PC-3 (cell line): ENCODE measurements around the gene PDE6C. TPM values are rescaled to one million over a fixed set of nuclear protein-coding genes. Genes with fewer than 3 reads are reported as not detected.
A peak's percentile ranks its signal among the peaks of the same experiment; 100 is the strongest.

Experiments
- ATAC-seq: fragments of 200-7000 bp; cut with Tn5 transposase; 2 replicates; pipeline ENCODE4 v1.9.1; 2020; ENCODE audit warnings: mild to moderate bottlenecking, moderate library complexity
- BruUV-seq: library from RNA; stranded (reverse); fragments of 400-500 nt; replicated peaks from 2 replicates; lab custom pipeline; 2021; lab: Mats Ljungman, UMichigan
- CTCF ChIA-PET: fragments of 300-600 bp; sonication (Branson Sonifier 250); formaldehyde crosslinking; loops from one replicate; lab custom pipeline; 2022; ENCODE audit warnings: antibody characterized with exemption; lab: Charles Lee
- POLR2A ChIA-PET: fragments of 300-600 bp; sonication (Branson Sonifier 250); formaldehyde crosslinking; loops from one replicate; lab custom pipeline; 2022; ENCODE audit warnings: antibody characterized with exemption; ENCODE audit not compliant: unreplicated experiment; lab: Charles Lee
- DNase-seq: peaks from one replicate; pipeline ENCODE4 v3.0.0-alpha.2; 2015
- H2AFZ ChIP-seq: fragments of 300-600 bp; sonication (generic); 2 replicates; pipeline ENCODE4 v1.6.0; 2016; ENCODE audit warnings: antibody characterized with exemption, low read length
- H3F3A ChIP-seq: fragments of 300-600 bp; sonication (generic); one replicate; pipeline ENCODE4 v1.6.0; 2017; ENCODE audit warnings: antibody characterized with exemption, low read length, control low read depth, mild to moderate bottlenecking; ENCODE audit not compliant: unreplicated experiment
- H3K27ac ChIP-seq: fragments of 300-600 bp; sonication (generic); 2 replicates; pipeline ENCODE4 v1.5.1; 2016; ENCODE audit warnings: mild to moderate bottlenecking, low read length
- H3K27me3 ChIP-seq: fragments of 300-600 bp; sonication (generic); 2 replicates; pipeline ENCODE4 v1.6.1; 2016; ENCODE audit warnings: low read length, mixed read lengths
- H3K36me3 ChIP-seq: fragments of 300-600 bp; sonication (generic); 2 replicates; pipeline ENCODE4 v1.6.1; 2016; ENCODE audit warnings: low read depth, mixed run types, low read length, mixed read lengths
- H3K4me1 ChIP-seq: fragments of 300-600 bp; sonication (generic); 2 replicates; pipeline ENCODE4 v1.5.1; 2016; ENCODE audit warnings: low read length; ENCODE audit not compliant: insufficient read depth
- H3K4me2 ChIP-seq: fragments of 300-600 bp; sonication (generic); 2 replicates; pipeline ENCODE4 v1.6.0; 2016; ENCODE audit warnings: low read length
- H3K4me3 ChIP-seq: fragments of 300-600 bp; sonication (generic); 2 replicates; pipeline ENCODE4 v1.5.1; 2016; ENCODE audit warnings: mild to moderate bottlenecking, low read length, mixed read lengths
- H3K79me2 ChIP-seq: fragments of 300-600 bp; sonication (generic); 2 replicates; pipeline ENCODE4 v1.6.1; 2017; ENCODE audit warnings: low read length, mixed read lengths
- H3K9ac ChIP-seq: fragments of 300-600 bp; sonication (generic); 2 replicates; pipeline ENCODE4 v1.6.0; 2016; ENCODE audit warnings: mild to moderate bottlenecking, low read length
- H3K9me2 ChIP-seq: fragments of 300-600 bp; sonication (generic); replicated peaks from 2 replicates; pipeline ENCODE4 v1.6.1; 2016; ENCODE audit warnings: mixed run types, low read length, mixed read lengths
- H3K9me3 ChIP-seq: fragments of 300-600 bp; sonication (generic); 2 replicates; pipeline ENCODE4 v1.6.1; 2016; ENCODE audit warnings: low read length, mixed read lengths
- H4K20me1 ChIP-seq: fragments of 300-600 bp; sonication (generic); 2 replicates; pipeline ENCODE4 v1.6.1; 2016; ENCODE audit warnings: low read length, mixed read lengths
- CTCF ChIP-seq: fragments of 300-600 bp; sonication (generic); conservative IDR thresholded peaks from 2 replicates; pipeline ENCODE4 v1.5.1; 2017; ENCODE audit warnings: antibody characterized with exemption, low read depth, mild to moderate bottlenecking, low read length
- EZH2 ChIP-seq: fragments of 300-600 bp; sonication (generic); IDR thresholded peaks from one replicate; pipeline ENCODE4 v1.6.1; 2017; ENCODE audit warnings: antibody characterized with exemption, mild to moderate bottlenecking, low read length; ENCODE audit not compliant: unreplicated experiment
- EZH2phosphoT487 ChIP-seq: fragments of 300-600 bp; sonication (generic); IDR thresholded peaks from 2 replicates; pipeline ENCODE4 v1.6.1; 2018; ENCODE audit warnings: mild to moderate bottlenecking, antibody characterized with exemption, low read length, borderline replicate concordance
- intact Hi-C: fragments of 100-400 bp; cut with micrococcal nuclease; formaldehyde crosslinking; loops from 2 replicates; pipeline ENCODE4 v1.9.0; 2023
- total RNA-seq: library from RNA; depleted of rRNA; stranded (reverse); fragments of >200 nt; gene quantifications from 2 replicates; pipeline ENCODE4 v1.2.3, GENCODE V29; 2014

PDE6C gene
- total RNA-seq, 1 experiment from 2014 or later, result not detected

GRCh38 chr10:93702210-93703001, 90.1 kb downstream of the PDE6C start, which contains the start of gene FRA10AC1:
Gene FRA10AC1 (minus strand): TSS chr10:93702592. CDS start chr10:93700106, 2,486 bp downstream.
- H4K20me1 ChIP-seq, result no peaks in the 10 kb centered on the region
- H3K27me3 ChIP-seq, result no peaks in the 10 kb centered on the region
- H3K4me2 ChIP-seq, result peak within 1 kb of the TSS; percentile 98
- intact Hi-C loops, result loop anchor here (1.0 kb wide), 1 partner anchor 114 kb away; no protein-coding TSS in a partner anchor
- POLR2A ChIA-PET, result interaction anchor here (0.6 to 1.5 kb wide), 3 partner anchors 113 to 648 kb away, joined by 4 to 12 read pairs (median 10); no protein-coding TSS in a partner anchor
- H3K9ac ChIP-seq, result peak within 1 kb of the TSS; percentile 81
- peaks cover 8% of the 10 kb centered on the region; the same call in 1 of the 2 replicates for H3K79me2 ChIP-seq
- no peaks in the 10 kb centered on the region for H3K9me3 ChIP-seq
- peaks cover 6% of the 10 kb centered on the region; the same call in 1 of the 2 replicates for H3K4me1 ChIP-seq
- BruUV-seq, result no TSS peak
- H3K36me3 ChIP-seq, result no peaks in the 10 kb centered on the region
- DNase-seq, result peak; percentile 80
- peak within 1 kb of the TSS; percentile 76 for H3K4me3 ChIP-seq
- no peaks in the 10 kb centered on the region for H3K9me2 ChIP-seq
- peak; percentile 60 for TF ChIP-seq CTCF
- TF ChIP-seq EZH2, result no peak
- no peak for TF ChIP-seq EZH2phosphoT487
- CTCF ChIA-PET, result interaction anchor here (0.6 to 1.2 kb wide), 3 partner anchors 43 to 113 kb away, joined by 3 to 8 read pairs (median 3); no protein-coding TSS in a partner anchor
- peak within 1 kb of the TSS; percentile 10; the same call in 1 of the 2 replicates for H3K27ac ChIP-seq
- peak; percentile 93 for ATAC-seq
- peaks cover 4% of the 10 kb centered on the region for H3F3A ChIP-seq
- H2AFZ ChIP-seq, result peak within 1 kb of the TSS; percentile 99

- Histone ChIP-seq H2AFZ (peak overlapping the region; percentile 99), H3K79me2 (peaks cover 8% of the 10 kb centered on the region; the same call in 1 of the 2 replicates), H3K9me3 (no peaks in the 10 kb centered on the region), H3K27me3 (no peaks in the 10 kb centered on the region), H3K4me3 (peak overlapping the region; percentile 76), H3K36me3 (no peaks in the 10 kb centered on the region), H3K9me2 (no peaks in the 10 kb centered on the region), H3K4me1 (peaks cover 6% of the 10 kb centered on the region; the same call in 1 of the 2 replicates), H3K27ac (peak overlapping the region; percentile 6; the same call in 1 of the 2 replicates), H3K4me2 (peak overlapping the region; percentile 98), H3F3A (peaks cover 1% of the 10 kb centered on the region), H4K20me1 (no peaks in the 10 kb centered on the region), H3K9ac (peak overlapping the region; percentile 81)
- intact Hi-C loops, result no loop called here
- no peak for TF ChIP-seq CTCF
- no peak for TF ChIP-seq EZH2
- no peak for TF ChIP-seq EZH2phosphoT487
- POLR2A ChIA-PET, result interaction anchor here (1.5 kb wide), 1 partner anchor 113 kb away, joined by 12 read pairs; no protein-coding TSS in a partner anchor
- ATAC-seq (peak; percentile 27), DNase-seq (no peak)
- CTCF ChIA-PET, result interaction anchor here (0.6 to 1.2 kb wide), 3 partner anchors 42 to 113 kb away, joined by 3 to 8 read pairs (median 3); no protein-coding TSS in a partner anchor
- TSS peak; percentile 65 for BruUV-seq
Observed at GRCh38 chr10:93703066-93703465, 90.7 kb downstream of the PDE6C start.
